ENCODE results near the gene ODF2. TPM values are rescaled to one million over a fixed set of nuclear protein-coding genes. Genes with fewer than 3 reads are reported as not detected.

ODF2 gene
- total RNA-seq (49.5 and 50.5 TPM in 2 replicates), polyA plus RNA-seq (12.8 and 16.7 TPM in 2 replicates), polyA minus RNA-seq (14.0 and 16.3 TPM in 2 replicates), Bru-seq, nascent RNA (percentile 58 among the genes with signal in this experiment), BruChase-seq, experiment 1, labeled RNA remaining after a 6-hour chase (percentile 74 among the genes with signal in this experiment), BruChase-seq, experiment 2, labeled RNA remaining after a 2-hour chase (percentile 69 among the genes with signal in this experiment)
- polyA plus RNA-seq (2011; cell fraction: cytosol; rRNA removed), result 19.7 and 22.8 TPM in 2 replicates
- 146 and 163 TPM in 2 replicates for polyA plus RNA-seq (2011; cell fraction: nucleus; rRNA removed)
- 34.7 and 35.5 TPM in 2 replicates for polyA plus RNA-seq (2012)
- polyA minus RNA-seq (2011; cell fraction: cytosol; rRNA and poly(A)+ RNA removed), result 9.5 TPM
- polyA minus RNA-seq (2011; cell fraction: nucleus; rRNA and poly(A)+ RNA removed), result 19.2 and 23.2 TPM in 2 replicates
- long read RNA-seq, transcript ODF2-201 (21 exons, 3,899 nt), result major isoform, 29 of 92 reads
- long read RNA-seq, partial matches to known transcripts, result 15 of 92 reads
- long read RNA-seq, other reads (novel, unspliced or antisense), result 46 of 92 reads

DNA sequence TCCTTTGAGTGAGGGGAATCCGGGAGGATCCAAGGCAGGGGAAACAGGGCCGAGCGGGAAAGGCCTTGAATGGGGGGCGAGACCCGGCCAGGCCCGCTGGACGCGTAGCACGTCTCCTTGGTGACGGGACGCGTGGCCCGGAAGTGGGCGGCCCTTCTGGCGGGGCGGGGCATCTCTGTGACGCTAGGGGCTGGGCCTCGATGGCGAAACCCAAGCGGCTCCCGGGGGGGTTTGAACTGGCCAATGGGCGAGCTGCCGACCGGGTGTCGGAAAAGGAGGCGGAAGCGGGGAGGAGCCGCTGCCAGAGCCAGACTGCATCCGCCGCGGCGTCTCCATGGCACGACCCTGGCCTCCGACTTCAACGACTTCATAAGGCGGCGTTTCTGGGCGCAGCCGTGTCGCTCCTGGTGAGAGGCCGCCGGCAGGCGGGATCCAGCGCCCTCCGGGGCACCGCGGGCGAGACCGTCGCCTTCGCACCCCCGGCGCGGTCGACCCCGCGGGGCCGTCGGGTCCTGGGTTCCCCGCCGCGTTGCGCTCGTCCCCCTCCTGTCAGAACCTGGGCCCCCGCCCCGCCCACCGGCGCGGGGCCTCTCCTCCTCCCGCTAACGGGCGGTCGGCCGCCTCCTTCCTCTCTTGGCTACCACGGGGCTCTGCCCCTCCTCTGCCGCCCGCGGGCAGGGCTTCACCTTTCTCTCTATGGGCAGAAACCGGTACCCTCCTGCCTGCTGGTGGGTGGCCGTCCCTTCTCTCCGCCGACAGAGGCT is at the start of gene ODF2:
ODF2 (plus strand) TSS at position 158 of the 764 bp plus-strand sequence; CDS start at position 244, 86 bp downstream.
- no peaks in the 10 kb centered on the region for H3K9me1 ChIP-seq (replicated peaks; ENCODE audit: control insufficient read depth, extremely low read depth, insufficient read depth, low read length)
- H3K4me1 ChIP-seq (ENCODE audit: control insufficient read depth, extremely low read depth, insufficient read depth, low read length), result peaks cover 7% of the 10 kb centered on the region
- intact Hi-C loops (cut with micrococcal nuclease) (loop anchor here (1.0 to 2.0 kb wide), 5 partner anchors 18 to 96 kb away; partner anchors contain the start of genes GLE1, SPTAN1 and URM1), dilution Hi-C loops (cut with MboI; ENCODE audit: extremely low pct_ligation_motif_present, low sequenced_read_pairs) (no loop called here)
- no peaks in the 10 kb centered on the region for H4K20me1 ChIP-seq (replicated peaks; ENCODE audit: control insufficient read depth, extremely low read depth, insufficient read depth, low read length)
- DNase-seq (ENCODE audit: low read depth, low spot score) (peak; percentile 95), FAIRE-seq (peak; percentile 98)
- peaks cover 0 to 12% of the 10 kb centered on the region in 2 experiments for H3K36me3 ChIP-seq (ENCODE audit: control insufficient read depth in 2 of 2, extremely low read depth in 1 of 2, insufficient read depth in 2 of 2, low read length in 2 of 2)
- H3K27ac ChIP-seq (ENCODE audit: insufficient read depth, low read depth, low read length), result peak within 1 kb of the TSS; percentile 64
- H3K27me3 ChIP-seq (ENCODE audit: control insufficient read depth in 2 of 2, insufficient read depth in 2 of 2, low read length in 2 of 2), result no peaks in the 10 kb centered on the region
- H3K79me2 ChIP-seq (ENCODE audit: control insufficient read depth, insufficient read depth, low read length), result peaks cover 9% of the 10 kb centered on the region
- H3K9ac ChIP-seq (replicated peaks; ENCODE audit: extremely low read depth, insufficient read depth, low read length), result peak within 1 kb of the TSS; percentile 70
- H3K9me3 ChIP-seq (replicated peaks; ENCODE audit: control insufficient read depth, insufficient read depth, low read length), result no peaks in the 10 kb centered on the region
- H3K4me3 ChIP-seq (replicated peaks in 1 of 3; ENCODE audit: insufficient read depth in 1 of 3, low read depth in 1 of 3, low read length in 3 of 3), result peak within 1 kb of the TSS; percentile 50 to 66 (median 55)
- ChIA-PET CTCF (interaction anchor here (0.6 to 1.3 kb wide), 2 partner anchors 17 to 52 kb away, joined by 3 to 11 read pairs; no protein-coding TSS in a partner anchor), POLR2A (interaction anchor here (1.0 kb wide), 1 partner anchor 97 kb away, joined by 6 read pairs; the partner anchor contains the start of gene SPTAN1)
- BruUV-seq (replicated peaks), result no TSS peak
- peak within 1 kb of the TSS; percentile 66 for H2AFZ ChIP-seq (ENCODE audit: low read depth, low read length)
- no peak for TF ChIP-seq MYC (IDR thresholded peaks at IDR 0.05; ENCODE audit: low read depth, low read length)
- TF ChIP-seq EZH2 (IDR thresholded peaks at IDR 0.05; ENCODE audit: borderline replicate concordance, low read depth, low read length, severe bottlenecking), result no peak
- no peak for TF ChIP-seq JUN (IDR thresholded peaks at IDR 0.05; ENCODE audit: borderline replicate concordance, insufficient read depth, insufficient read length, low read depth)
- TF ChIP-seq, protein P1, sequence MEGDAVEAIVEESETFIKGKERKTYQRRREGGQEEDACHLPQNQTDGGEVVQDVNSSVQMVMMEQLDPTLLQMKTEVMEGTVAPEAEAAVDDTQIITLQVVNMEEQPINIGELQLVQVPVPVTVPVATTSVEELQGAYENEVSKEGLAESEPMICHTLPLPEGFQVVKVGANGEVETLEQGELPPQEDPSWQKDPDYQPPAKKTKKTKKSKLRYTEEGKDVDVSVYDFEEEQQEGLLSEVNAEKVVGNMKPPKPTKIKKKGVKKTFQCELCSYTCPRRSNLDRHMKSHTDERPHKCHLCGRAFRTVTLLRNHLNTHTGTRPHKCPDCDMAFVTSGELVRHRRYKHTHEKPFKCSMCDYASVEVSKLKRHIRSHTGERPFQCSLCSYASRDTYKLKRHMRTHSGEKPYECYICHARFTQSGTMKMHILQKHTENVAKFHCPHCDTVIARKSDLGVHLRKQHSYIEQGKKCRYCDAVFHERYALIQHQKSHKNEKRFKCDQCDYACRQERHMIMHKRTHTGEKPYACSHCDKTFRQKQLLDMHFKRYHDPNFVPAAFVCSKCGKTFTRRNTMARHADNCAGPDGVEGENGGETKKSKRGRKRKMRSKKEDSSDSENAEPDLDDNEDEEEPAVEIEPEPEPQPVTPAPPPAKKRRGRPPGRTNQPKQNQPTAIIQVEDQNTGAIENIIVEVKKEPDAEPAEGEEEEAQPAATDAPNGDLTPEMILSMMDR (IDR thresholded peaks at IDR 0.05; ENCODE audit: extremely low read depth in 1 of 2, insufficient read depth in 1 of 2, low read depth in 1 of 2, low read length in 2 of 2), result no peak
- TF ChIP-seq FOS (IDR thresholded peaks at IDR 0.05; ENCODE audit: borderline replicate concordance, insufficient read depth, low read length), result no peak
- peak; percentile 86 for TF ChIP-seq POLR2A (IDR thresholded peaks at IDR 0.05; ENCODE audit: low read depth, low read length)
- TF ChIP-seq, protein P2, sequence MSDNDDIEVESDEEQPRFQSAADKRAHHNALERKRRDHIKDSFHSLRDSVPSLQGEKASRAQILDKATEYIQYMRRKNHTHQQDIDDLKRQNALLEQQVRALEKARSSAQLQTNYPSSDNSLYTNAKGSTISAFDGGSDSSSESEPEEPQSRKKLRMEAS (IDR thresholded peaks at IDR 0.05; ENCODE audit: insufficient read depth, insufficient read length), result peak; percentile 73
- no peak for TF ChIP-seq GATA2 (IDR thresholded peaks at IDR 0.05; ENCODE audit: insufficient read depth, insufficient read length, low read depth, low read length)
- TF ChIP-seq POLR2AphosphoS5 (IDR thresholded peaks at IDR 0.05; ENCODE audit: insufficient read depth, low read depth, low read length), result peak; percentile 93
- peak within 1 kb of the TSS; percentile 40 for H3K4me2 ChIP-seq (ENCODE audit: insufficient read depth, low read length)
